Umbilical cord (tissue), 2 donors: ENCODE data around the gene ENPP3. TPM values are rescaled to one million over a fixed set of nuclear protein-coding genes. Genes with fewer than 3 reads are reported as not detected.
"Not testable (repeated sequence)": the region's sequence is repeated elsewhere in the genome, so short reads cannot be mapped to it uniquely, and the experiment has no call there.

ENCODE experiments used
- DNase-seq: peaks from one replicate; pipeline ENCODE4 v3.0.0-alpha.2; 2015; ENCODE audit warnings: low spot score
- total RNA-seq: library from RNA; depleted of rRNA; stranded (reverse); fragments of >200 nt; gene quantifications from one replicate; pipeline ENCODE4 v1.2.3, GENCODE V29; 2014; ENCODE audit warnings: low replicate concordance; ENCODE audit not compliant: insufficient read depth

ENPP3 gene
- total RNA-seq, 1 donor from 2014 or later = not detected

DNA sequence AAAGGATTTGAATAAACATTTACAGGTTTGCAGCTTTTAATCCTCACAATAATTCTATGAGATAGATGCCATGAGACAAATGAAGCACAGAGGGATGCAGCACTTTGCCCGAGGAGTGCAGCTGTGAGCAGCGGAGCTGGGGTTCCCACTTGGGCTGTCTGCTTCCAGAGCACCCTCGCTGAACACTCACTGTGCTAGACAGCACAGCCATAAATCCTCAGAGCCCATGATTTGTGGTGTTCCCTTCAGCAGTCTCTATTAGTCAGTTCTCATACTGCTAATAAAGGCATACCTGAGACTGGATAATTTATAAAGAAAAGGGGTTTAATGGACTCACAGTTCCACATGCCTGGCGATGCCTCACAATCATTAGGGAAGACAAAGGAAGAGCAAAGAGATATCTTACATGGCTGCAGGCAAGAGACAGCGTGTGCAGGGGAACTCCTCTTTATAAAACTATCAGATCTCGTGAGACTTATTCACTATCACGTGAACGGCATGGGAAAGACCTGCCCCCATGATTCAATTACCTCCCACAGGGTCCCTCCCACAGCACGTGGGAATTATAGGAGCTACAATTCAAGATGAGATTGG, 99.0 kb downstream of the ENPP3 start:
- peak; percentile 43 for DNase-seq

DNA sequence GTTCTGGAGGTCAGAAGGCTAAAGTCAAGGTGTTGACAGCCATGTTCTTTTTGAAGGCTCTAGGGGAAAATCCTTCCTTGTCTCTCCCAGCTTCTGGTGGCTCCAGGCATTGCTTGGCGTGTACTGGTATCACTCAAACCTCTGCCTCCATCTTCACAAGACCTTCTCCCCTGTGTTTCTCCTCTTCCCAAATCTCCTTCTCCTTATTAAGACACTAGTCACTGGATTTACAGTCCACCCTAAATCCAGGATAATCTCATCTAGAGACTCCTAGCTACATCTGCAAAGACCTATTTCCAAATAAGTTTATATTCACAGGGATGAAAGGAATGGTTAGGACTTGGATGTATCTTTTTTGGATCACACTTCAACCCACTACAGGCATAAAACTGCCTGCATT, 99.7 kb downstream of the ENPP3 start:
- peak; percentile 94 for DNase-seq

DNA sequence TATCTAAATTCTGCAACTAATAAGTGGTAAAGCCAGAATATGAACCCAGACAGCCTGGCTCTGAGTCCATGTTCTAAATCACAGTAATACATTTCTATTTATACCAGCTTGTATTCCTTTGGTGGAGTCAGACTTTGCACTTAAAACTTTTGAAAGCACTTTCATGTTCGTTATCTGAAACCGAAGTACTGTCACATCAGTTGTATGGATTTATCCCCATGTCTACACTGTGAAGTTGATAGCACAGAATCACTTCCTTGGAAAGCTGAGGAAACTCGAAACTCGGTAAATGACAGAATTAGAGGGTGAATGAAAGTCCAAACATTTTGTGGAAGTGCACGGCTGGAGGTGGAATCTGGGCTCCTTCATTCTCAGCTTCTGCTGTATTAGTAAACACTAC, 102.0 kb downstream of the ENPP3 start:
- DNase-seq = peak; percentile 78

DNA sequence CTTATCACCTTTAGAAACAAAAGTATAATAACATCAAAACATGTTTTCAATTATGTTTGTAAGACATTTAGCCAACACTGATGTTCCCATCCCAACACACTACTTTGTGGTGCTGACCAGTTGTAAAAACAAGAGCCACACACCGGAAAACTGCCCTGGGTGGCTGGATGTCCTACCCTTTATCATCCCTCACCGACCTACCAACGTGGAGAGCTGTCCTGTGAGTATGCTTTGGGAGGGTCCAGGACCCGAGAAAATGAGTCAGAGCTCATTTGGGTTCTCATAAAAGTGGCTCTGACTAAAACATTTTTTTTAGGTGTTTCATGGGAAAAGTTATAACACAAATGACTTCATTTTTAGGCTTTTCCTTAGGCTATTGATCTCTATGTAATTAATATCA, 103.1 kb downstream of the ENPP3 start:
- no peak for DNase-seq

DNA sequence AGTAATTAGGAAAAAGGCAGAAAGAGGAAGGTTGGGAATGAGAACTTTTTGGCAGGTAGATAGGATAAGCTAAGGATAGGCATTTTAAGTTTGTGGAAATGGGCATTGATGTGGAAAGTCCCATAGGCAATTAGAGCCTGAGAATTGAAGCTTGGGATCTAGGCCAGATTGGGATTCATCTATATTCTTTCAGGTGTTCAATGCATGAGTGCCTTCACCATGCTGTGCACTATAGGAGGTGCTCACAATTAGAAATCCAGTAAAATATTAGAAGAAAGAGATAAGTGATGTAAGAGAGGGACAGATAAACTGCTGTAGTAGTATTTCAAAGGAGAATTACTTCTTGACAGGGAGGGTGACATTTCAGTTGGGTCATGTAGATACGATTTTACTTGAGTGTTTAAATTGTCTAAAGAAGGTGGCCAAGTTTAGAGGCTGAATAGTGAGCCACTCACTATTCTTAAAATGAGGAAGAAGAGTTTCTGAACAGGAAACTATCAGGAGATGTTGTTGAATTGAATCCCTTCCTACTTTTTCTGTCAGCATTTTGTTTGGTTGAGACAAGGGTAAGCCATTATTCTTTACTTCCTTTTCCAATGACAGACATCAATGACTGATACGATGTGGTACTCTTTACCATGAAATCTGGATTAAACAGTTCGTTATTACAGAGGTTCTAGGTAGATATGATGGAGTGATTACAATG, 104.7 kb downstream of the ENPP3 start:
- no peak for DNase-seq

DNA sequence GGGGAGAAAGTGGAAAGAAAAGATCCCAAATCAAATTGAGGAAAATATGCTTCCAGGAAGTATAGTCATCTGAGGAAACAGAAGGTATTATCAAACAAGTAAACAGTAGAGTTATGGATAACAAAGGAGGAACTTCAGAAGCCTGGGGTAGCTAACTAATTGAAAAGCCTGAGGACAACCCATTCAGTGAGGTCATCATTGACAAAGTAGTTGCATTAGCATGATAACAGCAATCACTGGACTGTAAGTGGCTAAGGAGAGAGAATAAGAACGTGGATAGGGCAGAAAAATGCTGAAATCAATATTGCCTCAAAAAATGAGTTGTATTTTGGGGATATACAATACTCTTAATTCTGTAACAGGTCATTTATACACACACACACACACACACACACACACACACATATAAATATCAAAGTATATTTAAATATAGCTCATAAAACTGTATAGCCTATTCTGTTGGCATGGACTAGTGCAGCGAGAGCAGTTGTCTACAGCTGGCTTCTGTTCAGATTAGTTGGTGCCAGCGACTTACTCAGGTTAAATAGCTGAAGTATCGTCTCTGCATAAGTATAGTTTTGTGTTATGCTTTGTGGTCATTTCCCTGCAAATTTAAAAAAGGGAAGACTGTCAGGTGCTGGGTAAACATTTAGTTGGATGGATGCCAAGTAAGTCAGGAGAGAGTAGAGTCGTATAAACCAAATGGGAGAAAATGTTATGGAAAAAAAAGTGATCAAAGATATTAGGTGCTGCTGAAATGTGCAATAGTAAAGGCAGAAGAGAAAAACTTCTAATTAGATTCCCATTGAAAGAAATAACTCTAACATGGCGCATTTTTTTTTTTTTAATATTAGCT, 107.6 kb downstream of the ENPP3 start:
- no peak for DNase-seq

DNA sequence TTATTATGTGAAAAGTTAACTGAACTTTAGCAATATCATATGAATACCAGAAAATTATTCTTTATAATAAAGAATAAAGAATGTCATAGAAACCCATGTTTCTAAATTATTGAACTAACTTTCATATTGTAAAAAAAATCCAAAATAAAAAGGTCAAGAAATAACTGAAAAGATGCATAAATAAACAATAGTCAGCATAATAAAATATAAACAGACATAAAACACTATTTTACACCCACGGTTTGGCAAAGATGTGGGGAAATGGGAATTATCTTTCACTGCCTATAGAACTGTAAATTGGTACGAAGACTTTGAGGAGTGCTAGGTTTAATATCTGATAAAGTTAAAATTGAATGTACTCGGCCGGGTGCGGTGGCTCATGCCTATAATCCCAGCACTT, 108.4 kb downstream of the ENPP3 start:
- DNase-seq = no peak

DNA sequence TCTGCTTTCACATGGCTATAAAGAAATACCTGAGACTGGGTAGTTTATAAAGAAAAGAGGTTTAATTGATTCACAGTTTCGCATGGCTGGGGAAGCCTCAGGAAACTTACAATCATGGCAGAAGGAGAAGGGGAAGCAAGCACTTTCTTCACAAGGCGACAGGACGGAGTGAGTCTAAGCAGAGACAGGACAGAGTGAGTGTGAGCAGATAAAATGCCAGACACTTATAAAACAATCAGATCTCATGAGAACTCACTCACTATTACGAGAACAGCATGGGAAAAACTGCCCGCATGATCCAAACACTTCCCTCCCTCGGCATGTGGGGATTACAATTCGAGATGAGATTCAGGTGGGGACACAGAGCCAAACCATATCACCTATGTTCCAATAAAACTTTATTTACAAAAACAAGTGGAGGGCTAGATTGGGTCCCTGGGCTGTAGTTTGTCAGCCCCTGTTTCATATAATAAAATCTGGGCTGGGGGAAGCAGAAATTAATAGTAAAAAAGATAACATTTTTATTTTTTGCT, 110.8 kb downstream of the ENPP3 start:
- DNase-seq = peak; percentile 64

DNA sequence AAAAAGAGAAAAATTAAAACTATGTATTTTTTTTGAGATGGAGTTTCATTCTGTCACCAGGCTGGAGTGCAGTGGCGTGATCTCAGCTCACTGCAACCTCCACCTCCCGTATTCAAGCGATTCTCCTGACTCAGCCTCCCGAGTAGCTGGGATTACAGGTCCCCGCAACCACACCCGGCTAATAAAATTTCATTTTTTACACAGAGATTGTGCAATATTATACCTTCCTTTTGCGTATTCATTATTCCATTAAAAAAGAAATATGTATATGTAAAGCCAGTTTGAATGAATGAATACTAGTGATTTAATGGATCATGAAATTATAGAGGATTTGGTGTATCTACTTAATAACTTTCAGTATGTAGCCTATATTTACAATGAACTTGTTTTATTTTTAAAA, 111.9 kb downstream of the ENPP3 start:
- no peak for DNase-seq

DNA sequence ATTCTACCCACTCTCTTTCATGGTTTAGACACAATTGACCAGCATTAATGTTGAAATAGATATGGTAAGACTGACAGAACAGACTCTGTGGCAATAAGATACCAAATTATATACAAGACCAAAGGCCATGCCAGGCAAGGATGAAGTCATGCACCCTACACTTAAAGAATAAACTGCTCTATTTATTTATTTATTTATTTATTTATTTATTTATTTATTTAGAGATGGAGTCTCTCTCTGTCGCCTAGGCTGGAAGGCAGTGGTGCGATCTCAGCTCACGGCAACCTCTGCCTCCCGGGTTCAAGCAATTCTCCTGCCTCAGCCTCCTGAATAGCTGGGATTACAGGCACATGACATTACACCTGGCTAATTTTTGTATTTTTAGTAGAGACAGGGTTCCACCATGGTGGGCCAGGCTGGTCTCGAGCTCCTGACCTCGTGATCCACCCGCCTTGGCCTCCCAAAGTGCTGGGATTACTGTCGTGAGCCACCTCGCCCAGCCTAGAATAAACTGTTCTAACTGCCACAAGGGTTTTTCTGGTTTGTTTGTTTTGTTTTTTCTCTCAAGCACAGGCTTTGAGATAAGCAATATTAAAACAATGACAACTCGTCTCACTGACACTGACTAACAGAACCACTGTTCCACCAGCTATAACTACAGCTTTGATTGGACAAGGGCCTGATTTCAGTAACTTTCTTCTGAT, 114.1 kb downstream of the ENPP3 start:
- not testable (repeated sequence) for DNase-seq

DNA sequence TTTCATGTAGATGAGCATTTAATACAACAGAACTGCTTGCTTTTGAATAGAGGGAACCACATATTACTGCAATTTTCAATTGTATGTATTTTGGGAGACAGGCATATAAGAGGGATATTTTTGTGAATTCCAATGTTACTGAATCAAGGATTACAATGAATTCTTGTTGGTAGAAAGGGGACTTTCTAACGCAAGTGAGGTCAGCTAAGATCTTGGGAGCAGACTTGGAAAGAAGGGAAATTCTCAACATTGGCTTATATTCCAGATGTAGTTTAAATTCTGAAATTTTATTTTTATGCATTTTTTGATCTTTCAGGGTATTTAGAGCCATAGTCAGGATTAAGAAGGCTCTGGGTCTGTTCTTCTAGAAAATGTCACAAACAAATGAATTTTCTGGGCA, 117.0 kb downstream of the ENPP3 start:
- peak; percentile 59 for DNase-seq

DNA sequence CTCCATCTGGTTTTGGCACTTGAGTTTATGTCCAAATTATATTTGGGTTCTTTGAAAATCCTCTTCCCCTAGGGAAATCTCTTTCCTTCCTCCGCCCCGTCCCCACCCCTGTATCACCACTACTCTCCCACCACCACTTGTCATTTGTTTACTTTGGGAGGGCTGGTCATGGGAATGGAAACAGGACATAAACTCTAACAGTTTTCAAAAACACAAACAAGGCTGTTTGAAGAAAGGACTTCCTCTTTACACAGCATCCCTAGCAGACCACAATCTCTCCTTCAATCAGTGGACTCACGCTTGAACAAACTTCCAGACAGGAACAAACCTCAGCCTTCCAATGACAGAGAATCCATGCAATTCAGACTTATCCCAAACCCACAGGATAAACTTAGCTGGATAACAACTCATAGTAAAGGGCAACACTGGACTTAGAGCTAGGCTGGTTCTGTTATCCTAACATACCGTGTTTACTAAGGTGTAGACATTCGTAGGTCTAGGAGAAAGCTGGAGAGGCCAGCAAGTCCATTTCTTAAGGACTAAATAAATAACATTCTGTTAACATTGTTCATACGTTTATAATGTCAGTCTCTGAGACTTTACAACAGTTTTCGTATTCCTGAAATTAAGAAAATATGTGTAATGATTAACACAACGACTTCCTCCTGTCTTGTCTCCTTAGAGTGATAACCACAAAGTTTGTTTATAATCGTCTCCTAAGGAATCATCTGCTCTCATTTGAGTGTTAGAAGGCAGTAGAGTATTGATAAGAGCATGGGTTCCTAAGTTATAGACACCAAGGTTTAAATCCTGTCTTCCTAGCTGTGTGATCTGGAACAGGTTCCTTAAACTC, 117.8 kb downstream of the ENPP3 start:
- no peak for DNase-seq

DNA sequence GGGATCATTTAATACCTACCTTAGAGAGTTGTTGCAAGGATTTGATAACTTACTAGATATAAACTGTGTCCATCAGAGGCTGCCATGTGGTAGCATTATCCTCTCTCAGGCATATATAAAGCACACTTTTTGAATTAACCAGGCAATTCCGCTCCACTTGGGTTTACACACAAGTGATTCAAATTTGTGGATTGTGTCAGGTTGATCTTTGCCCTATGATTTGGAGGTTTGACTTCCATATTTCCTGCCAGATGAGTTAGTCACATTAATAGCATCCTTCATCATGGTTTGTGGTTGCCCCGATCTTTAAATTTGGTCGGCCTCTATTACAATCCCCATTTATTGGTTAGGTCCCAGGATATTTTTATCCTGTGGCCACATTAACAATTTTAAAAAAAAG, 118.5 kb downstream of the ENPP3 start:
- no peak for DNase-seq

DNA sequence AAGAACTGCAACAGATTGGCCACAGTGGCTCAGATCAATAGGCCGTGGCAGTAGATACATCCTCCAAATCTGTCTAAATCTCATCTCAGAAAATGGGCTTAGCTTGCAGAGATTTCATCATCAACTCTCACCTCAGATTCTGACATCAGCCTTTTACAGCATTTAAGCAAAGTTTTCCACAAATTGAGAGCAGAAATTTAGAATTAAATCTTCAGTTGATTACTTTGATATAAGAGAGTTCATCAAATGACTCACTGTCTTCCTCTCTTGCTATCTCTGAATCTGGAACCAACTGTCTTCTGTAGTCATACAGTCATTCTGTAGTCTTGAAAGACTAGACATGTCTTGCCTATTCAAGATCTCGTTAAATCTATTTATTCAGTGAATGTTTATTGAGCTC, 118.9 kb downstream of the ENPP3 start:
- no peak for DNase-seq

DNA sequence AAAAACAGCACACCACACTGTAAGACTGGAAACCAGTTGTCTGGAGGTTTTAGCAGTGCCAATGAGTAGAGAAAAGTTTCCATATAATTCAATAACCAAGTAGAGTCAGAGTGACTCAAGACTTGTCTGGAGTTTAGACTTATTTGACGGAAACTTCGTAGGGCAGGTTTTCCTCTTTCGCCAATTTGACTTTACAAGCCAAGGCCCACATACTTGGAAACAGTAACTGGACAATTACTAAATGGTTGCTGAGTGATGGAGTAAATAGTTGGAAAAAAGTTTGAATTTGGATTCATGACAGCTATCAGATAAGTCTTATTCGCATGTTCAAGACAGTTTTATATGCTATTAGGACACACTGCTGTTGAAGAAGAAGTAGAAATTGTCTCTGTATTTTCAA, 121.8 kb downstream of the ENPP3 start:
- no peak for DNase-seq

DNA sequence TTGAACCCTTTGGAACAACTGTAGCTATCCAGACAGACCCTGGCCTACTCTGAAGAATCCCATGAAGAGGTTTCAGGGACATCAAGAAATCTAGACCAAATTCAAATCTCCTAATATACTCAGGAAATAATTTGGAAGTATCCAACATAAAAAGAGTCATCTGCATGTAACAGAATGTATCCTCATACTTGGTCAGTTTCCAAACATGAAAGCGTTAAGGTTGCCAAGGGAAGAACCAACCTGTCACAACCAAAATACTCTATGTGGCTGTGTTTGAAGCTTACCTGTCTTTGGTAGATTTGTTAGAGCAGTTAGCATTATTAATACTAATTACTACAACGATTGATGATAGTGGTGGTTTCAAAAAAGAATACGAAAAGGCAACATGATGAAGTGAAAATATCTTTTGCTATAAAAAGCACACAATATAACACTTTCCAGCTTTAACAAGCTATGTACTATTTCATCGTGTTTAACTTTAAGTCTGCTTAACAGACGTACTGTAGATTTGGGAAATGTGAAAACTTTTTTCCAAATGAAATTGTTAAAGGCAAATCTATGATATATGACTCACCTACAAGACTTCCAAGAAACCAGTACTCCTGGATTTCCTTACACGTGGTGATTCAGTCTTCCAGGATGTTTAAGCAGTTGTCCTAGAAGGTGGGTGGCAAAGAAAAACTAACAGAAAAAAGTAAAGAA, 124.1 kb downstream of the ENPP3 start:
- DNase-seq = no peak

DNA sequence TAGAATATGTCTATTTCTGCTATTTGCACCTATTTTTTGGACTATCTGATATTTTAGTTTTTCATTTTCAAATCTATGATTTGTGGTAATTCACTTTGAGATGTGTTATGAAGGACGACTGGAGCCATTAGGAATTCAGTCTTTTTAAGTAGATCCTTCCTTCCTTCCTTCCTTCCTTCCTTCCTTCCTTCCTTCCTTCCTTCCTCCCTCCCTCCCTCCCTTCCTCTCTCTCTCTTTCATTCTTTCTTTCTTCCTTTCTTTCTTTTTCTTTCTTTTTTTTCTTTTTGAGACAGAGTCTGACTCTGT, 124.6 kb downstream of the ENPP3 start:
- DNase-seq = no peak

DNA sequence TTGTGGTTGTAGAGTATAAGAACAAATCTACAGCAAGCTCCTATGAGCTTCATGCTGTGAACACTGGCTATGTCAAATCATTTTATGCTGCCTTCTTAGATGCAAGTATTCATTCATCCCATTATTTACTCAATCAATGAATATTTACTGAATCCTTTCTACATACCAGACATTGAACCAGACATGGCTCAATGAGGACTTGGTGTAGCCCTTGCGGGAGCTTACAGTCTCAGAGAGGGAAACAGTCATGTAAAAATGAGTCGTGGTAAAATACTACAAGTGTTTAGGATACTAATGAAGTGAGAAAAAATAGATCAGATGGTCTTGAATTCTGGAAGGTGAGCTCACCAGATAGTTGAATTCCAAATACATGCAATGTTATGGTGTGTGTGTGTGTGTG, 125.9 kb downstream of the ENPP3 start:
- no peak for DNase-seq

DNA sequence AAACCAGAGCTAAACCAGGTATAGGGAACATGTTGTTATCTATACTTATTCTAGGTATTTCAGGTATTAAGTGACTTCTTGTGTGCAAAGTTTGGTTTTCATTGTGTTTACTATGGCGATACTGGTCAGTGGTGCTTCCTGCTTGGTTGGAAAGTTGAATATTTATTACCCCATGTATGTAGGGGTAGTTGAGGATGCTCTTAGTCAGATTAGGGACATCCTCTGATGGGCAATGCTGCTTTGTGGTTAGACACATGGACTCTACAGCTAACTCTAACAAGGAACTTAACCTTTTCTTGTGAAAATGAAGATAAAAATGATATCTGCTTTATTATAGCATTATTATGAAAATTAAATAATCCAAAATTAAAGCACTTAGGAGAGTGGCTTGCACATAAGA, 126.6 kb downstream of the ENPP3 start:
- no peak for DNase-seq

DNA sequence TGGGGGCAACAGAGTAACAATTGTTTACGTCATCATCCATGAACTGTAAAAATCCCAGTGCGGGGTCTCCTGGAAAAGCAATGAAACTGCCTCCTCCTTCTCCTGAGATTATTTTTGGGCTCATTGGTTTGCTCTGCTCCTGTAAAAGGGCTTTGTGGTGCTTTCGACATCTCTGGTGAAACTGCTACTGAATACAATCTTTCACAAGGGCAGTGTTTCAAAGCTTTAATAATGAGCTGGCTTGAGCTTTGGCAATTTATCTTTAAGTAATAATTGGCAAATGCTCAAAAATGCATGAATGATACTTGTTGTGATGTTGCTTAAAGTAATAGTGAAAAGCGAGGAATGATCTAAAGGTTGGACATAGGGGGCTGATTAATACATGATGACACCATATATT, 127.2 kb downstream of the ENPP3 start:
- DNase-seq = no peak
